IMR-90 (cell line): ENCODE data around the gene BRF1.

Experiments used
- BHLHE40 ChIP-seq: fragments of 150-350 bp; IDR thresholded peaks from 2 replicates; pipeline ENCODE4 v1.6.1; 2016; ENCODE audit warnings: mild to moderate bottlenecking, low read depth, low read length
- CEBPB ChIP-seq: IDR thresholded peaks from 2 replicates; pipeline ENCODE4 v1.6.1; 2012; ENCODE audit warnings: low read depth, low read length, improper control_type of control experiment
- CHD1 ChIP-seq: IDR thresholded peaks from 2 replicates; pipeline ENCODE4 v1.6.1; 2012; ENCODE audit warnings: low read depth, low read length, improper control_type of control experiment
- FOS ChIP-seq: fragments of 150-350 bp; IDR thresholded peaks from 2 replicates; pipeline ENCODE4 v1.6.1; 2016; ENCODE audit warnings: low read depth, low read length
- MAFK ChIP-seq: IDR thresholded peaks from 2 replicates; pipeline ENCODE4 v1.6.1; 2012; ENCODE audit warnings: low read depth, low read length, improper control_type of control experiment
- MAZ ChIP-seq: IDR thresholded peaks from 2 replicates; pipeline ENCODE4 v1.6.1; 2012; ENCODE audit warnings: low read depth, mild to moderate bottlenecking, low read length, improper control_type of control experiment, moderate library complexity, borderline replicate concordance
- MXI1 ChIP-seq: IDR thresholded peaks from 2 replicates; pipeline ENCODE4 v1.6.1; 2012; ENCODE audit warnings: low read depth, mild to moderate bottlenecking, low read length, moderate library complexity, borderline replicate concordance
- NFE2L2 ChIP-seq: fragments of 150-350 bp; IDR thresholded peaks from 2 replicates; pipeline ENCODE4 v1.6.1; 2016; ENCODE audit warnings: low read depth, mild to moderate bottlenecking, low read length
- POLR2A ChIP-seq: IDR thresholded peaks from 2 replicates; pipeline ENCODE4 v1.6.1; 2012; ENCODE audit warnings: mild to moderate bottlenecking, low read depth, low read length
- RAD21 ChIP-seq: IDR thresholded peaks from 2 replicates; pipeline ENCODE4 v1.6.1; 2012; ENCODE audit warnings: low read length, improper control_type of control experiment
- RFX5 ChIP-seq: IDR thresholded peaks from 2 replicates; pipeline ENCODE4 v1.8.0; 2012; ENCODE audit warnings: low read depth, mild to moderate bottlenecking, low read length, moderate library complexity
- SMC3 ChIP-seq: fragments of 150-350 bp; IDR thresholded peaks from 2 replicates; pipeline ENCODE4 v1.6.1; 2016; ENCODE audit warnings: low read depth, mild to moderate bottlenecking, antibody characterized with exemption, low read length, moderate library complexity
- TF ChIP-seq, protein P1 (sequence below): conservative IDR thresholded peaks from 2 replicates; pipeline ENCODE4 v1.5.1; 2012; ENCODE audit warnings: mild to moderate bottlenecking, low read depth, low read length, improper control_type of control experiment

DNA sequence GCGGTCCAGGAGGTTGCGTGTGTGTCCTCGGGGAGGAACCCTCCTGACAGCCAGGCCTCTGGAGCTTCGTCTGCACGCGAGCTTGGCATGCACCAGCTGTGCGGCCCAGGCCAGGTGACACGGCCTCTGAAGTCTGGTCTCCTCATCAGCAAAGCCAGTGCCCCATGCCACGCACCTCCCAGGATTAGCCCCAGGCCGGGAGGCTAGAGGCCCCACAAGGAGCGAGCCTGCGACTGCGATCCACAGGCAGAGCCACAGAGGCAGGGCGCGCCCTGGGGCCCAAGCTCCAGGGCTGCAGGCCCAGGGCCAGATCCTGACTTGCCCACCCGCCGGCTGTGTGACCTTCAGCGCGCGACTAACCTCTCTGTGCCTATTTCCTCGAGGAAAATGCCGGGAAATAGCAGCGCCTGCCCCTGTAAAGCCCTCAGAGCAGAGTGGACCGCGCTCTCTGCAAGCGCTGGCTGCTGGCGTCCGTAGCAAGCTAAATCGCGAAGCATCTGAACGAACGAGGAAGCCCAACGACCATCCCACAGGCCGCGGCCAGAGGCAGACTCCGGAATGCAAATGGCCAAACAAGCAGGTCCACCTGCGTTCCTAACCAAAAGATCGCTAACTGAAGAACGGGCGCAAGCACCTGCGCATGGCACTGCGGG, 53.0 kb downstream of the BRF1 start:
- no peak for TF ChIP-seq MXI1
- TF ChIP-seq, protein P1, sequence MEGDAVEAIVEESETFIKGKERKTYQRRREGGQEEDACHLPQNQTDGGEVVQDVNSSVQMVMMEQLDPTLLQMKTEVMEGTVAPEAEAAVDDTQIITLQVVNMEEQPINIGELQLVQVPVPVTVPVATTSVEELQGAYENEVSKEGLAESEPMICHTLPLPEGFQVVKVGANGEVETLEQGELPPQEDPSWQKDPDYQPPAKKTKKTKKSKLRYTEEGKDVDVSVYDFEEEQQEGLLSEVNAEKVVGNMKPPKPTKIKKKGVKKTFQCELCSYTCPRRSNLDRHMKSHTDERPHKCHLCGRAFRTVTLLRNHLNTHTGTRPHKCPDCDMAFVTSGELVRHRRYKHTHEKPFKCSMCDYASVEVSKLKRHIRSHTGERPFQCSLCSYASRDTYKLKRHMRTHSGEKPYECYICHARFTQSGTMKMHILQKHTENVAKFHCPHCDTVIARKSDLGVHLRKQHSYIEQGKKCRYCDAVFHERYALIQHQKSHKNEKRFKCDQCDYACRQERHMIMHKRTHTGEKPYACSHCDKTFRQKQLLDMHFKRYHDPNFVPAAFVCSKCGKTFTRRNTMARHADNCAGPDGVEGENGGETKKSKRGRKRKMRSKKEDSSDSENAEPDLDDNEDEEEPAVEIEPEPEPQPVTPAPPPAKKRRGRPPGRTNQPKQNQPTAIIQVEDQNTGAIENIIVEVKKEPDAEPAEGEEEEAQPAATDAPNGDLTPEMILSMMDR, result no peak
- no peak for TF ChIP-seq RAD21
- no peak for TF ChIP-seq RFX5
- TF ChIP-seq POLR2A, result no peak
- TF ChIP-seq BHLHE40, result no peak
- TF ChIP-seq MAZ, result no peak
- no peak for TF ChIP-seq CEBPB
- no peak for TF ChIP-seq SMC3
- TF ChIP-seq MAFK, result no peak
- no peak for TF ChIP-seq NFE2L2
- TF ChIP-seq CHD1, result no peak
- TF ChIP-seq FOS, result no peak
